DND-41 (cell line): ENCODE results near the gene DES.

Experiments
- ATAC-seq: fragments of 200-7000 bp; cut with Tn5 transposase; 3 replicates; pipeline ENCODE4 v1.9.1; 2021; ENCODE audit warnings: low read depth; ENCODE audit not compliant: insufficient read depth
- DNase-seq: peaks from one replicate; pipeline ENCODE4 v3.0.0-alpha.2; 2020
- H2AFZ ChIP-seq: 2 replicates; pipeline ENCODE4 v1.6.0; 2012; ENCODE audit warnings: low read depth, low read length
- H3K27ac ChIP-seq: 2 replicates; pipeline ENCODE4 v1.5.1; 2012; ENCODE audit warnings: low read length, inconsistent platforms
- H3K27me3 ChIP-seq: fragments of 200-600 bp; sonication (generic); 2 replicates; pipeline ENCODE4 v1.6.0; 2012; ENCODE audit warnings: low read length, mild to moderate bottlenecking, inconsistent platforms; ENCODE audit not compliant: insufficient read depth, poor library complexity
- H3K36me3 ChIP-seq: 2 replicates; pipeline ENCODE4 v1.5.1; 2012; ENCODE audit warnings: low read length, inconsistent platforms; ENCODE audit not compliant: insufficient read depth
- H3K4me1 ChIP-seq: 2 replicates; pipeline ENCODE4 v1.5.1; 2012; ENCODE audit warnings: mild to moderate bottlenecking, low read length; ENCODE audit not compliant: insufficient read depth
- H3K4me2 ChIP-seq: 2 replicates; pipeline ENCODE4 v1.6.0; 2012; ENCODE audit warnings: mild to moderate bottlenecking, moderate library complexity, low read length, inconsistent platforms; ENCODE audit not compliant: insufficient read depth
- H3K4me3 ChIP-seq, 2 experiments: fragments of 200-600 bp in 1 of 2; shearing (Covaris generic) in 1 of 2; 2 replicates each; pipeline ENCODE4 v1.5.1; 2012 to 2016; ENCODE audit warnings: inconsistent platforms in 2 of 2, low read length in 2 of 2, mild to moderate bottlenecking in 2 of 2, low read depth in 1 of 2, moderate library complexity in 1 of 2
- H3K79me2 ChIP-seq: 2 replicates; pipeline ENCODE4 v1.6.0; 2012; ENCODE audit warnings: low read length, inconsistent platforms; ENCODE audit not compliant: insufficient read depth
- H3K9ac ChIP-seq: 2 replicates; pipeline ENCODE4 v1.6.0; 2012; ENCODE audit warnings: low read depth, mild to moderate bottlenecking, inconsistent platforms, low read length, moderate library complexity
- H3K9me3 ChIP-seq: 2 replicates; pipeline ENCODE4 v1.5.1; 2012; ENCODE audit warnings: low read length, moderate library complexity, mild to moderate bottlenecking, inconsistent platforms; ENCODE audit not compliant: insufficient read depth, severe bottlenecking
- H4K20me1 ChIP-seq: 2 replicates; pipeline ENCODE4 v1.6.0; 2012; ENCODE audit warnings: low read length; ENCODE audit not compliant: insufficient read depth
- EZH2 ChIP-seq: IDR thresholded peaks from 3 replicates; pipeline ENCODE4 v1.6.1; 2012; ENCODE audit warnings: borderline replicate concordance, low read depth, mild to moderate bottlenecking, moderate library complexity, low read length, inconsistent platforms; ENCODE audit not compliant: severe bottlenecking
- TF ChIP-seq, protein P1 (sequence below): IDR thresholded peaks from 2 replicates; pipeline ENCODE4 v1.5.1; 2012; ENCODE audit warnings: borderline replicate concordance, low read length, moderate library complexity, mild to moderate bottlenecking; ENCODE audit not compliant: poor library complexity, severe bottlenecking; ENCODE audit errors: extremely low read depth

The DES gene

GRCh38 chr2:219443697-219444023, 25.5 kb downstream of the DES start:
- no peaks in the 10 kb centered on the region for H3K79me2 ChIP-seq
- no peaks in the 10 kb centered on the region for H4K20me1 ChIP-seq
- no peaks in the 10 kb centered on the region for H3K9me3 ChIP-seq
- ATAC-seq (no peak), DNase-seq (no peak)
- no peak overlapping the region for H3K27ac ChIP-seq
- no peak overlapping the region for H3K9ac ChIP-seq
- no peak overlapping the region for H3K4me3 ChIP-seq
- H3K4me1 ChIP-seq = peaks cover 17% of the 10 kb centered on the region
- H3K27me3 ChIP-seq = peaks cover 9% of the 10 kb centered on the region
- no peak overlapping the region for H3K4me2 ChIP-seq
- no peak overlapping the region for H2AFZ ChIP-seq
- TF ChIP-seq EZH2 = no peak
- TF ChIP-seq, protein P1, sequence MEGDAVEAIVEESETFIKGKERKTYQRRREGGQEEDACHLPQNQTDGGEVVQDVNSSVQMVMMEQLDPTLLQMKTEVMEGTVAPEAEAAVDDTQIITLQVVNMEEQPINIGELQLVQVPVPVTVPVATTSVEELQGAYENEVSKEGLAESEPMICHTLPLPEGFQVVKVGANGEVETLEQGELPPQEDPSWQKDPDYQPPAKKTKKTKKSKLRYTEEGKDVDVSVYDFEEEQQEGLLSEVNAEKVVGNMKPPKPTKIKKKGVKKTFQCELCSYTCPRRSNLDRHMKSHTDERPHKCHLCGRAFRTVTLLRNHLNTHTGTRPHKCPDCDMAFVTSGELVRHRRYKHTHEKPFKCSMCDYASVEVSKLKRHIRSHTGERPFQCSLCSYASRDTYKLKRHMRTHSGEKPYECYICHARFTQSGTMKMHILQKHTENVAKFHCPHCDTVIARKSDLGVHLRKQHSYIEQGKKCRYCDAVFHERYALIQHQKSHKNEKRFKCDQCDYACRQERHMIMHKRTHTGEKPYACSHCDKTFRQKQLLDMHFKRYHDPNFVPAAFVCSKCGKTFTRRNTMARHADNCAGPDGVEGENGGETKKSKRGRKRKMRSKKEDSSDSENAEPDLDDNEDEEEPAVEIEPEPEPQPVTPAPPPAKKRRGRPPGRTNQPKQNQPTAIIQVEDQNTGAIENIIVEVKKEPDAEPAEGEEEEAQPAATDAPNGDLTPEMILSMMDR = no peak
- H3K36me3 ChIP-seq = no peaks in the 10 kb centered on the region; the same call in 1 of the 2 replicates

DNA sequence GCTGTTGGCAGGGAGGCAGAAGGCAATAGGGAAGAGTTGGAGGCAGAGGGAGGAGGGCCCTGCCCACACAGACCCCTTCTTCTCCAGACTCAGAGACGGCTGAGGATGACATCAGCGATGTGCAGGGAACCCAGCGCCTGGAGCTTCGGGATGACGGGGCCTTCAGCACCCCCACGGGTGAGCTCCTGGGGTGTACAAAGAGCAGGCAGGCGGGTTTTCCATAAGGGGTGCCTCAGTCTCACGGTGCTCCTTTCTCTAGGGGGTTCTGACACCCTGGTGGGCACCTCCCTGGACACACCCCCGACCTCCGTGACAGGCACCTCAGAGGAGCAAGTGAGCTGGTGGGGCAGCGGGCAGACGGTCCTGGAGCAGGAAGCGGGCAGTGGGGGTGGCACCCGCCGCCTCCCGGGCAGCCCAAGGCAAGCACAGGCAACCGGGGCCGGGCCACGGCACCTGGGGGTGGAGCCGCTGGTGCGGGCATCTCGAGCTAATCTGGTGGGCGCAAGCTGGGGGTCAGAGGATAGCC, 26.5 kb downstream of the DES start:
- ATAC-seq = no peak
- no peak overlapping the region for H3K4me2 ChIP-seq

DNA sequence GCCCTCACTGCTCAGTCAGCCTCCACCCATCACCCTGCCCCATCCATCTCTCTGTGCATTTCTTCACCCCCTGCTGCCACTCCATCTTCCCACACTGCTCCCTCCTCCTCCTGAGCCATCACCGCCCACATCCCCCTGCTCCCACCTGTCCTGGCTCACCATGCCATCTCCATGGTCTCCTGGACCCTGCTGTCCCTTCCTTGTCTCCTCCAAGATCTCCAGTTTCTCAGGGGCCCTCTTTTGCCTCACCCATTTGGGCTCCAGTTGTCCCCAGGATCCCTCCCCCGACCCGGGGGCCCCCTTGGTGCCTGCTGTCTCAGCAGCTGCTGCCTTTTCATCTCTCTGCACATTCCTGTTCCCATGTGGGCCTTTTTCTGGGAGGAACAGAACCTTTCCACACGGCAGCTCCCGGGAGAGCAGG, 27.1 kb downstream of the DES start:
- no peak for ATAC-seq
- H3K4me2 ChIP-seq = no peak overlapping the region

More for the DNA sequence above, 26.5 kb downstream of the DES start:
- no peaks in the 10 kb centered on the region for H3K79me2 ChIP-seq
- no peaks in the 10 kb centered on the region; the same call in 1 of the 2 replicates for H4K20me1 ChIP-seq
- no peak overlapping the region for H3K4me3 ChIP-seq
- no peak overlapping the region for H3K9ac ChIP-seq
- H3K36me3 ChIP-seq = no peaks in the 10 kb centered on the region; the same call in 1 of the 2 replicates
- no peaks in the 10 kb centered on the region for H3K9me3 ChIP-seq
- peaks cover 6% of the 10 kb centered on the region for H3K27me3 ChIP-seq
- H3K27ac ChIP-seq = no peak overlapping the region
- no peak overlapping the region for H2AFZ ChIP-seq
- TF ChIP-seq, protein P1 = no peak
- no peak for TF ChIP-seq EZH2
- peaks cover 17% of the 10 kb centered on the region for H3K4me1 ChIP-seq
- DNase-seq = no peak

More for the DNA sequence above, 27.1 kb downstream of the DES start:
- TF ChIP-seq, protein P1 = no peak
- TF ChIP-seq EZH2 = no peak
- no peaks in the 10 kb centered on the region; the same call in 1 of the 2 replicates for H4K20me1 ChIP-seq
- H3K4me1 ChIP-seq = peaks cover 17% of the 10 kb centered on the region
- no peaks in the 10 kb centered on the region; the same call in 1 of the 2 replicates for H3K36me3 ChIP-seq
- no peaks in the 10 kb centered on the region for H3K9me3 ChIP-seq
- no peaks in the 10 kb centered on the region for H3K79me2 ChIP-seq
- H3K9ac ChIP-seq = no peak overlapping the region
- no peak overlapping the region for H3K27ac ChIP-seq
- H3K27me3 ChIP-seq = peaks cover 6% of the 10 kb centered on the region
- no peak for DNase-seq
- H2AFZ ChIP-seq = no peak overlapping the region
- no peak overlapping the region for H3K4me3 ChIP-seq
